Coronary artery (tissue), 2 donors: Measurements from ENCODE around the gene SLC51A.

Experiments used
- DNase-seq: peaks from one replicate; pipeline ENCODE4 v3.0.0-alpha.2; 2017; ENCODE audit warnings: low spot score
- H3K27ac ChIP-seq, 2 donors: fragments of 200-600 bp; sonication (generic); one replicate each; pipeline ENCODE4 v1.5.1; 2016 to 2019
- H3K4me3 ChIP-seq: fragments of 200-600 bp; sonication (generic); 2 replicates; pipeline ENCODE4 v1.5.1; 2016; ENCODE audit warnings: mild to moderate bottlenecking, moderate library complexity
- TF ChIP-seq, protein P1 (sequence below): fragments of 200-600 bp; sonication (generic); IDR thresholded peaks from one replicate; pipeline ENCODE4 v1.5.1; 2019; ENCODE audit warnings: antibody characterized with exemption

The SLC51A gene

GRCh38 chr3:196193736-196194541 lies 22.4 kb upstream of the SLC51A start:
- peak overlapping the region in 1 of 2 donors; percentile 16 for H3K27ac ChIP-seq
- no peak for DNase-seq

DNA sequence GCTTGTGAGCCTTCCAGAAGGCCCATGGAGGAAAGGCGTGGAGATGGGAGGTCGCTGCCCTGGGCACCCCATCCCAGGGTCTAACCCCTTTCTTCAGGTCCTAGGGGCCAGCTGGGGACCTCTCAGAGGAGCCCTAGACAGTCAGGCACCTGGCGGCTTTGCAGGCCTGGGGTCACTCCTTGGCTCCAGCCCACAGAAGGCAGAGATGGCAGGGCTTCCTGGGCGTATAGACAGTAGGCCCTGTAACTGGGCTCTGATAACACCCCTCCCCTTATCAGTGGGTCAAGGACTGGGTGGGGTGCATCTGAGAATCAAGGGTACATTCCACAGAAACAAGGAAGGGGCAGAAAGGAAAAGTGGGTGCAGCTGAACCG lies 21.8 kb upstream of the SLC51A start:
- TF ChIP-seq, protein P1, sequence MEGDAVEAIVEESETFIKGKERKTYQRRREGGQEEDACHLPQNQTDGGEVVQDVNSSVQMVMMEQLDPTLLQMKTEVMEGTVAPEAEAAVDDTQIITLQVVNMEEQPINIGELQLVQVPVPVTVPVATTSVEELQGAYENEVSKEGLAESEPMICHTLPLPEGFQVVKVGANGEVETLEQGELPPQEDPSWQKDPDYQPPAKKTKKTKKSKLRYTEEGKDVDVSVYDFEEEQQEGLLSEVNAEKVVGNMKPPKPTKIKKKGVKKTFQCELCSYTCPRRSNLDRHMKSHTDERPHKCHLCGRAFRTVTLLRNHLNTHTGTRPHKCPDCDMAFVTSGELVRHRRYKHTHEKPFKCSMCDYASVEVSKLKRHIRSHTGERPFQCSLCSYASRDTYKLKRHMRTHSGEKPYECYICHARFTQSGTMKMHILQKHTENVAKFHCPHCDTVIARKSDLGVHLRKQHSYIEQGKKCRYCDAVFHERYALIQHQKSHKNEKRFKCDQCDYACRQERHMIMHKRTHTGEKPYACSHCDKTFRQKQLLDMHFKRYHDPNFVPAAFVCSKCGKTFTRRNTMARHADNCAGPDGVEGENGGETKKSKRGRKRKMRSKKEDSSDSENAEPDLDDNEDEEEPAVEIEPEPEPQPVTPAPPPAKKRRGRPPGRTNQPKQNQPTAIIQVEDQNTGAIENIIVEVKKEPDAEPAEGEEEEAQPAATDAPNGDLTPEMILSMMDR, result no peak
- no peak overlapping the region for H3K4me3 ChIP-seq
- H3K27ac ChIP-seq, result no peak overlapping the region
- DNase-seq, result no peak

More at GRCh38 chr3:196193736-196194541, 22.4 kb upstream of the SLC51A start:
- TF ChIP-seq, protein P1, result no peak
- H3K4me3 ChIP-seq, result no peak overlapping the region

- TF ChIP-seq, protein P1, result no peak
- no peak overlapping the region for H3K27ac ChIP-seq
- no peak for DNase-seq
- no peak overlapping the region for H3K4me3 ChIP-seq
These were observed 20.6 kb upstream of the SLC51A start for GRCh38 chr3:196195664-196196265.

GRCh38 chr3:196197524-196197923 lies 18.8 kb upstream of the SLC51A start:
- no peak overlapping the region for H3K4me3 ChIP-seq
- H3K27ac ChIP-seq, result no peak overlapping the region
- TF ChIP-seq, protein P1, result no peak
- DNase-seq, result no peak

GRCh38 chr3:196198081-196198675 lies 18.2 kb upstream of the SLC51A start:
- no peak overlapping the region for H3K4me3 ChIP-seq
- no peak overlapping the region for H3K27ac ChIP-seq
- TF ChIP-seq, protein P1, result no peak
- DNase-seq, result no peak

DNA sequence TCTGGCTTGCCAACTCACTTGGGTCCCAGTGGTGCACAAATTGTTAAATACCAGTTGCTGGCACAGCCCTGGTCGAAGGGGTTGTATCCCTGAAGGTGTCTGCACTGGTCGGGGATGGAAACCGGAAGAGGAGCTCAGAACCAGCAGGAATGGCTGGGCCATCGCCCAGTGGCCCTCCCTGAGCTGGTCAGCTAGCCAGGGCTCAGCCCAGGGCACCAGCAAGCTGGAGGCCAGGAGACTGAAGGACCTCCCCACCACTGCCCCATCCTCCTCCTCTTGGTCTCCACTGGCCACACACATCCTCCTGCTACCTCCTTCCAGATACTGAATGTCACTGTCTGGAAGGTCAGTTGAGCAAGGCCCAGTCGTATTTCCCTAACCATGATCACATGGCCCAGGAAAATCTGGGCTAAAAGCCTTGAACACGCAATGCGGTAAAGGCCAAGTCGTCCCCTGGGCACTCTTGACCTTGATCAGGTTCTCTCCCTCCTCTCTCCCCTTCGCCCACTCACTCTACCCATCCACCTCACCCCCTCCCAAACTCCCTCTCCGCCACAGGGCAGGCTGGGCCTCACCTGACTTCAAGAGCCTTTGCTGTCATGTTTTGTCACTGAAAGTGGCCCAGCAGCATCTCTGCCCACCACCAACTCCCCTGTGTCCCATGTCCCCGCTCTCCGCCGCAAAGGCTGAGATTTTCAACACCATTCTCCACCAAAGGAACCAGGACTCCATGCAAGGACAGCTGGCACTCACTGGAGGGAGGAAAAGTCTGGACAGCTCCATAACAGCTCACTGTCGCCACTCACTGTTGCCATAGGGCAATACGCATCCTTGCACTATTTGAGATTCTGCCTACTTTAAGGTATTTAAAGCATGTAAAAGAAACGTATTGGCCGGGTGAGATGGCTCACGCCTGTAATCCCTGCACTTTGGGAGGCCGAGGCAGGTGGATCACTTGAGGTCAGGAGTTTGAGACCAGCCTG lies 17.3 kb upstream of the SLC51A start:
- Histone ChIP-seq H3K4me3 (no peak overlapping the region), H3K27ac (no peak overlapping the region)
- DNase-seq, result no peak
- TF ChIP-seq, protein P1, result no peak
